HG03045 (cell line): ENCODE data around the gene ADCY2.

Experiments used
- ATAC-seq: cut with Tn5 transposase; IDR thresholded peaks from one replicate; pipeline ENCODE4 v1.9.1; 2021; ENCODE audit warnings: mild to moderate bottlenecking, moderate library complexity; ENCODE audit not compliant: unreplicated experiment

Gene ADCY2

GRCh38 chr5:7772141-7772540 lies 376.2 kb downstream of the ADCY2 start:
- no peak for ATAC-seq

- no peak for ATAC-seq
Observed at GRCh38 chr5:7773178-7773577, 377.2 kb downstream of the ADCY2 start.

- no peak for ATAC-seq
Observed at GRCh38 chr5:7776442-7776841, 380.5 kb downstream of the ADCY2 start.

GRCh38 chr5:7779019-7780005 lies 383.4 kb downstream of the ADCY2 start:
- ATAC-seq, result no peak

GRCh38 chr5:7781899-7782298 lies 386.0 kb downstream of the ADCY2 start:
- no peak for ATAC-seq

- ATAC-seq, result no peak
Observed at GRCh38 chr5:7784683-7785380, 388.9 kb downstream of the ADCY2 start.

GRCh38 chr5:7787770-7788169 lies 391.8 kb downstream of the ADCY2 start:
- no peak for ATAC-seq

GRCh38 chr5:7789567-7789966 lies 393.6 kb downstream of the ADCY2 start:
- no peak for ATAC-seq

GRCh38 chr5:7793895-7794294 lies 398.0 kb downstream of the ADCY2 start:
- peak; percentile 13 for ATAC-seq

- peak; percentile 88 for ATAC-seq
Observed at GRCh38 chr5:7794311-7794710, 398.4 kb downstream of the ADCY2 start.

GRCh38 chr5:7794823-7795222 lies 398.9 kb downstream of the ADCY2 start:
- ATAC-seq, result peak; percentile 42

GRCh38 chr5:7795306-7795705 lies 399.4 kb downstream of the ADCY2 start:
- ATAC-seq, result no peak

GRCh38 chr5:7801891-7802614 lies 406.1 kb downstream of the ADCY2 start:
- no peak for ATAC-seq

GRCh38 chr5:7802855-7803254 lies 406.9 kb downstream of the ADCY2 start:
- ATAC-seq, result no peak

GRCh38 chr5:7803937-7804336 lies 408.0 kb downstream of the ADCY2 start:
- ATAC-seq, result no peak

- ATAC-seq, result no peak
Observed at GRCh38 chr5:7805379-7805778, 409.4 kb downstream of the ADCY2 start.

GRCh38 chr5:7808998-7809397 lies 413.1 kb downstream of the ADCY2 start:
- no peak for ATAC-seq

GRCh38 chr5:7811715-7812114 lies 415.8 kb downstream of the ADCY2 start:
- no peak for ATAC-seq

GRCh38 chr5:7813007-7813406 lies 417.1 kb downstream of the ADCY2 start:
- no peak for ATAC-seq

GRCh38 chr5:7813576-7813975 lies 417.6 kb downstream of the ADCY2 start:
- no peak for ATAC-seq

GRCh38 chr5:7814816-7815215 lies 418.9 kb downstream of the ADCY2 start:
- ATAC-seq, result no peak
